Right lobe of liver (tissue), 6 donors: ENCODE measurements around the gene MFN2. TPM values are rescaled to one million over a fixed set of nuclear protein-coding genes. Genes with fewer than 3 reads are reported as not detected.

Experiments used
- ATAC-seq, 4 donors: fragments of 200-7000 bp; cut with Tn5 transposase; one replicate each; pipeline ENCODE4 v1.9.1; 2020; ENCODE audit warnings: mild to moderate bottlenecking in 4 of 4, moderate library complexity in 4 of 4
- DNase-seq, 3 donors: peaks; one replicate each; pipeline ENCODE4 v3.0.0-alpha.2; 2020
- H3K27ac ChIP-seq, 3 donors: fragments of 200-600 bp; one replicate each; pipeline ENCODE4 v1.8.0; 2022
- H3K27me3 ChIP-seq, 2 donors: fragments of 200-600 bp; one replicate each; pipeline ENCODE4 v1.8.0; 2022
- H3K36me3 ChIP-seq, 4 donors: fragments of 200-600 bp; sonication (generic) in 1 of 4; one replicate each; pipeline versions ENCODE4 v1.5.1 to v1.8.0; 2017 to 2022; ENCODE audit warnings: control low read depth in 1 of 4
- H3K4me1 ChIP-seq, 4 donors: fragments of 200-600 bp; sonication (generic) in 1 of 4; one replicate each; pipeline versions ENCODE4 v1.5.1 to v1.8.0; 2017 to 2022; ENCODE audit warnings: control low read depth in 1 of 4
- H3K4me3 ChIP-seq, 3 donors: fragments of 200-600 bp; one replicate each; pipeline ENCODE4 v1.8.0; 2022
- H3K9me3 ChIP-seq, 4 donors: fragments of 200-600 bp; sonication (generic) in 1 of 4; one replicate each; pipeline versions ENCODE4 v1.5.1 to v1.8.0; 2017 to 2022; ENCODE audit warnings: control low read depth in 1 of 4
- POLR2A ChIP-seq: fragments of 450-650 bp; IDR thresholded peaks from one replicate; pipeline ENCODE4 v1.6.1; 2017; ENCODE audit warnings: antibody characterized with exemption, mild to moderate bottlenecking
- WGBS: methylation state at CpG from one replicate; pipeline ENCODE4 v1.1.6; 2018; ENCODE audit warnings: low coverage, low lambda C conversion rate; ENCODE audit not compliant: insufficient coverage; ENCODE audit errors: missing lambda C conversion rate; 5-methylcytosine and 5-hydroxymethylcytosine counted together
- intact Hi-C, 2 donors: fragments of 100-400 bp; cut with DNase I; formaldehyde crosslinking; loops; one replicate each; pipeline versions ENCODE4 v1.11.2 to v1.14.1; 2022
- total RNA-seq, 6 experiments: library from RNA; depleted of rRNA in 2 of 6; stranded (reverse); fragments of >200 nt in 2 of 6; fragmentation: NEBNext Ultra II Directional in 3 of 6; extraction: Animal tissue kit (Norgen Biotek cat#: 25700) in 3 of 6; gene quantifications; one replicate each; pipeline versions ENCODE4 v1.1.0 to v1.2.4, GENCODE V29; 2016 to 2023
- TF ChIP-seq, protein P1 (sequence below), 4 donors: fragments of 200-600 bp in 3 of 4; fragments of 450-650 bp in 1 of 4; IDR thresholded peaks; one replicate each; pipeline versions ENCODE4 v1.5.1 to v1.8.0; 2016 to 2022; ENCODE audit warnings: antibody characterized with exemption in 4 of 4, mild to moderate bottlenecking in 2 of 4
- donor health status: DM: no; HTN: yes; CAD: no.
- donor health status: DM: no; HTN: no; CAD: no.
- donor health status: DM: no; HTN: no; CAD: no.
- donor health status: DM: no; HTN: yes; CAD: no.
- donor health status: DM: no; HTN: yes; CAD: no.

The MFN2 gene
- total RNA-seq, 6 experiments from 2014 or later, result 46.2 to 64.0 (median 61.7) TPM

DNA sequence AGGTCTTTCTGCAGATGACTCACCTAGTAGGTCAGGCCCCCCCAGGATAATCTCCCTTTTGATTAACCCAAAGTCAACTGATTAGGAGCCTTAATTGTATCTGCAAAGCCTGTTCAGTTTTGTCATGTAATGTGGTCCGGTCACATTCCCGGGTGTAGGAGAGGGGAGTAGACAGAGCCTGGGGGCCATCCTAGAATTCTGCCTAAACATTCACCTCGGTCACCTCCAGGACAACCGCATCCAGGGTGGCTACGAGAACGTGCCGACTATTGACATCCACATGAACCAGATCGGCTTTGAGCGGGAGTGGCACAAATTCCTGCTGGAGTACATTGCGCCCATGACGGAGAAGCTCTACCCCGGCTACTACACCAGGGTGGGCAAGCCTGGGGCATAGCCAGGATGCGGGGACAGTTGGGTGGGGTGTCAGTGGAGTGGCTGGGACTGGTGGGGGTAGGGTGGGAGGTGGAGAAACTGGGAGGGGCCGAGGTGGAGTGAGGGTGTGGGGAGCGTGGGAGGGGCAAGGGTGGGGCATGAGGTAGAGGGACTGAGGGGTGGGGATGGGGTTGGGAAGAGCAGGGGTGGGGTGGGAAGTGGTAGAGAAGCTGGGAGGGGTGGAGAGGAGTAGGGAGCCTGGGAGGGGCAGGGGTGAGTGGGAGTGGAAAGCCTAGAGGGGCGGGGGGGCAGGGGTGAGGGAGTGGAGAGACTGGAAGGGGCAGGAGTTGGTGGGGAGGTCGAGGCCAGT, 9.6 kb upstream of the MFN2 start:
- DNase-seq (no peak), ATAC-seq (no peak)
- 83% methylated on average over 14 of the region's 17 CpGs for WGBS
- Histone ChIP-seq H3K4me1 (no peaks in the 10 kb centered on the region), H3K4me3 (no peak overlapping the region), H3K27me3 (no peaks in the 10 kb centered on the region), H3K27ac (no peak overlapping the region), H3K9me3 (no peaks in the 10 kb centered on the region), H3K36me3 (peaks cover 0 to 51% (median 12%) of the 10 kb centered on the region in 4 donors)
- intact Hi-C loops, result no loop called here
- TF ChIP-seq, protein P1, sequence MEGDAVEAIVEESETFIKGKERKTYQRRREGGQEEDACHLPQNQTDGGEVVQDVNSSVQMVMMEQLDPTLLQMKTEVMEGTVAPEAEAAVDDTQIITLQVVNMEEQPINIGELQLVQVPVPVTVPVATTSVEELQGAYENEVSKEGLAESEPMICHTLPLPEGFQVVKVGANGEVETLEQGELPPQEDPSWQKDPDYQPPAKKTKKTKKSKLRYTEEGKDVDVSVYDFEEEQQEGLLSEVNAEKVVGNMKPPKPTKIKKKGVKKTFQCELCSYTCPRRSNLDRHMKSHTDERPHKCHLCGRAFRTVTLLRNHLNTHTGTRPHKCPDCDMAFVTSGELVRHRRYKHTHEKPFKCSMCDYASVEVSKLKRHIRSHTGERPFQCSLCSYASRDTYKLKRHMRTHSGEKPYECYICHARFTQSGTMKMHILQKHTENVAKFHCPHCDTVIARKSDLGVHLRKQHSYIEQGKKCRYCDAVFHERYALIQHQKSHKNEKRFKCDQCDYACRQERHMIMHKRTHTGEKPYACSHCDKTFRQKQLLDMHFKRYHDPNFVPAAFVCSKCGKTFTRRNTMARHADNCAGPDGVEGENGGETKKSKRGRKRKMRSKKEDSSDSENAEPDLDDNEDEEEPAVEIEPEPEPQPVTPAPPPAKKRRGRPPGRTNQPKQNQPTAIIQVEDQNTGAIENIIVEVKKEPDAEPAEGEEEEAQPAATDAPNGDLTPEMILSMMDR (IDR thresholded peaks at IDR 0.05), result no peak

GRCh38 chr1:11977625-11978024, 2.6 kb upstream of the MFN2 start:
- ATAC-seq (no peak), DNase-seq (no peak)
- H3K4me3 ChIP-seq, result no peak overlapping the region
- H3K4me1 ChIP-seq, result peaks cover 0 to 25% (median 13%) of the 10 kb centered on the region in 4 donors
- H3K9me3 ChIP-seq, result no peaks in the 10 kb centered on the region
- intact Hi-C loops, result no loop called here
- WGBS, result 76% methylated on average over 3 of the region's 3 CpGs
- H3K27me3 ChIP-seq, result no peaks in the 10 kb centered on the region
- no peak overlapping the region for H3K27ac ChIP-seq
- H3K36me3 ChIP-seq, result peaks cover 0 to 36% (median 10%) of the 10 kb centered on the region in 4 donors
- TF ChIP-seq, protein P1 (IDR thresholded peaks at IDR 0.05), result no peak
- no peak for TF ChIP-seq POLR2A

DNA sequence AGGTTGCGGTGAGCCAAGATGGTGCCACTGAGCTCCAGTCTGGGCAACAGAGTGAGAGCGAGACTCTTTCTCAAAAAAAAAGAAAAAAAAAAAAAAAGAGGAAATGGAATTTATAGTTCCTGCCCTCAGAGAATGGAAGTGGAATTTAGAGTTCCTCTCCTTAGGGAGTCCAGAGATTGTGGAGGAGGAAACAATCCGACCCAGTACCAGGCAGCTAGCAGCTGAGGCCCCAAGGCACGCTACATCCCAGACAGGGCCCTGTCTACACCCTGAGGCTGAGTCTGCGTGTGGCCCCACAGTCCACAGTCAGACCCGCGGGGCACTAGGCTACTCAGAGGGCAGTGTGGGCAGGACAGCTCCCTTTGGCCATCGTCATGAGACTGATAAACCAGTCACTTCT, 1.9 kb upstream of the MFN2 start:
- WGBS, result 69% methylated on average over 4 of the region's 8 CpGs

GRCh38 chr1:11979028-11979850, 1.0 kb upstream of the MFN2 start:
- Histone ChIP-seq H3K4me3 (peak overlapping the region; percentile 74 to 98 (median 88)), H3K27me3 (no peaks in the 10 kb centered on the region), H3K36me3 (peaks cover 0 to 28% (median 6%) of the 10 kb centered on the region in 4 donors), H3K27ac (peak overlapping the region; percentile 96 to 98 (median 98)), H3K4me1 (peaks cover 0 to 32% (median 16%) of the 10 kb centered on the region in 4 donors), H3K9me3 (no peaks in the 10 kb centered on the region)
- peak; percentile 12 for TF ChIP-seq POLR2A
- TF ChIP-seq, protein P1 (IDR thresholded peaks at IDR 0.05), result no peak
- peak; percentile 5 to 34 (median 16) for ATAC-seq
- DNase-seq, result peak in 1 of 3 donors; percentile 66
- intact Hi-C loops, result no loop called here
- WGBS, result 54% methylated on average over 26 of the region's 29 CpGs

More for the DNA sequence above, 1.9 kb upstream of the MFN2 start:
- Histone ChIP-seq H3K27ac (peak overlapping the region in 1 of 3 donors; percentile 98), H3K27me3 (no peaks in the 10 kb centered on the region), H3K36me3 (peaks cover 0 to 33% (median 7%) of the 10 kb centered on the region in 4 donors), H3K9me3 (no peaks in the 10 kb centered on the region), H3K4me1 (peaks cover 0 to 25% (median 15%) of the 10 kb centered on the region in 4 donors), H3K4me3 (no peak overlapping the region)
- DNase-seq (no peak), ATAC-seq (no peak)
- intact Hi-C loops, result no loop called here
- no peak for TF ChIP-seq POLR2A
- TF ChIP-seq, protein P1 (IDR thresholded peaks at IDR 0.05), result no peak
